ENCODE measurements around the gene SPOCK3. TPM values are rescaled to one million over a fixed set of nuclear protein-coding genes. Genes with fewer than 3 reads are reported as not detected.
"Not testable (repeated sequence)": the region's sequence is repeated elsewhere in the genome, so short reads cannot be mapped to it uniquely, and the experiment has no call there.

Gene SPOCK3
- total and polyA plus RNA-seq, 2 donors from 2014 or later: 0.25 to 0.84 TPM

GRCh38 chr4:166741742-166742141 lies 492.6 kb downstream of the SPOCK3 start:
- TF ChIP-seq CTCF (IDR thresholded peaks at IDR 0.05; ENCODE audit: borderline replicate concordance, extremely low read depth, insufficient read depth): no peak
- no peaks in the 10 kb centered on the region for H3K27me3 ChIP-seq (ENCODE audit: control insufficient read depth, insufficient read depth, low read length)
- no peaks in the 10 kb centered on the region for H3K9me3 ChIP-seq (ENCODE audit: control insufficient read depth in 2 of 3, insufficient read depth in 1 of 3, low read length in 3 of 3)
- intact Hi-C loops (cut with DNase I): no loop called here
- H3K36me3 ChIP-seq (ENCODE audit: control insufficient read depth in 2 of 3, insufficient read depth in 3 of 3, low read length in 3 of 3): no peaks in the 10 kb centered on the region
- no peak for FAIRE-seq
- no peak overlapping the region for H3K4me3 ChIP-seq (ENCODE audit: low read length in 3 of 3)
- H3K4me1 ChIP-seq (ENCODE audit: control insufficient read depth in 2 of 3, insufficient read depth in 2 of 3, low read depth in 1 of 3, low read length in 3 of 3): no peaks in the 10 kb centered on the region
- no peak overlapping the region for H3K9ac ChIP-seq (ENCODE audit: low read length in 3 of 3)
- no peak for DNase-seq
- H3K27ac ChIP-seq (ENCODE audit: low read depth in 2 of 2, low read length in 2 of 2): no peak overlapping the region

DNA sequence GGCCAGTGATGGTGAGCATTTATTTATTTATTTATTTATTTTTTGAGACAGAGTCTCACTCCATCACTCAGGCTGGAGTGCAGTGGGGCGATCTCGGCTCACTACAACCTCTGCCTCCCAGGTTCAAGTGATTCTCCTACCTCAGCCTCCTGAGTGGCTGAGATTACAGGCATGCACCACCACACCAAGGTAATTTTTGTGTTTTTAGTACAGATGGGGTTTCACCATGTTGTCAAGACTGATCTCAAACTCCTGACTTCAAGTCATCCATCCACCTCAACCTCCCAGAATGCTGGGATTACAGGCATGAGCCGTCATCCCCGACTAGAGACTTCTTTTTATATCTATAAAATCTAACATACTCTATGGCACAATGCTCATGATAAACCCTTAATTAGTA lies 495.1 kb downstream of the SPOCK3 start:
- H3K4me1 ChIP-seq (ENCODE audit: control insufficient read depth in 2 of 3, insufficient read depth in 2 of 3, low read depth in 1 of 3, low read length in 3 of 3); H3K4me3 ChIP-seq (ENCODE audit: low read length in 3 of 3); intact Hi-C loops (cut with DNase I); DNase-seq; H3K9me3 ChIP-seq (ENCODE audit: control insufficient read depth in 2 of 3, insufficient read depth in 1 of 3, low read length in 3 of 3); H3K36me3 ChIP-seq (ENCODE audit: control insufficient read depth in 2 of 3, insufficient read depth in 3 of 3, low read length in 3 of 3); H3K9ac ChIP-seq (ENCODE audit: low read length in 3 of 3); FAIRE-seq; H3K27me3 ChIP-seq (ENCODE audit: control insufficient read depth, insufficient read depth, low read length); H3K27ac ChIP-seq (ENCODE audit: low read depth in 2 of 2, low read length in 2 of 2): not testable (repeated sequence)

DNA sequence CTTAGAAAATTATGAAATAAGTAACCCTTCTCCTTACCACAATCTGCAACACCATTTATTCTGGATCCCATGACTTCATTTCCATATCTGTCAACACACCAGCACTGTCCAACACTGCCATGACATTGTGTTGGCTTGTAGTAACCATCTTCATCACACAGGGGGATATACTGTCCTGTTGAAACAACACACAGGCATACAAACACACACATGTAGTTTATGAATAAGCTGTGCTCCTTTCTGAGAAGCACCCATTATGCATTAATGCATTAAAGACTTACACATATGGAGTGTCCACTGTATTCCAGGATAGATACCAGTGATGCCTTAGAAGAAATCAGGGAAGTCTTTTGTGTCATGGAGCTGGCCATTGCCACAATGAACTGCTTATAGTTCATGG lies 496.9 kb downstream of the SPOCK3 start:
- FAIRE-seq: no peak
- Histone ChIP-seq H3K9me3 (ENCODE audit: control insufficient read depth in 2 of 3, insufficient read depth in 1 of 3, low read length in 3 of 3) (no peaks in the 10 kb centered on the region), H3K4me3 (ENCODE audit: low read length in 3 of 3) (no peak overlapping the region), H3K9ac (ENCODE audit: low read length in 3 of 3) (no peak overlapping the region), H3K27me3 (ENCODE audit: control insufficient read depth, insufficient read depth, low read length) (no peaks in the 10 kb centered on the region), H3K4me1 (ENCODE audit: control insufficient read depth in 2 of 3, insufficient read depth in 2 of 3, low read depth in 1 of 3, low read length in 3 of 3) (no peaks in the 10 kb centered on the region), H3K27ac (ENCODE audit: low read depth in 2 of 2, low read length in 2 of 2) (no peak overlapping the region), H3K36me3 (ENCODE audit: control insufficient read depth in 2 of 3, insufficient read depth in 3 of 3, low read length in 3 of 3) (no peaks in the 10 kb centered on the region)
- intact Hi-C loops (cut with DNase I): no loop called here
- DNase-seq: no peak
- TF ChIP-seq CTCF (IDR thresholded peaks at IDR 0.05; ENCODE audit: borderline replicate concordance, extremely low read depth, insufficient read depth): no peak

GRCh38 chr4:166735553-166735952 lies 498.7 kb downstream of the SPOCK3 start:
- Histone ChIP-seq H3K27me3 (ENCODE audit: control insufficient read depth, insufficient read depth, low read length) (no peaks in the 10 kb centered on the region), H3K9me3 (ENCODE audit: control insufficient read depth in 2 of 3, insufficient read depth in 1 of 3, low read length in 3 of 3) (no peaks in the 10 kb centered on the region), H3K4me1 (ENCODE audit: control insufficient read depth in 2 of 3, insufficient read depth in 2 of 3, low read depth in 1 of 3, low read length in 3 of 3) (no peaks in the 10 kb centered on the region), H3K4me3 (ENCODE audit: low read length in 3 of 3) (no peak overlapping the region), H3K9ac (ENCODE audit: low read length in 3 of 3) (no peak overlapping the region), H3K36me3 (ENCODE audit: control insufficient read depth in 2 of 3, insufficient read depth in 3 of 3, low read length in 3 of 3) (no peaks in the 10 kb centered on the region), H3K27ac (ENCODE audit: low read depth in 2 of 2, low read length in 2 of 2) (no peak overlapping the region)
- TF ChIP-seq CTCF (IDR thresholded peaks at IDR 0.05; ENCODE audit: borderline replicate concordance, extremely low read depth, insufficient read depth): no peak
- intact Hi-C loops (cut with DNase I): no loop called here
- FAIRE-seq (no peak), DNase-seq (no peak)

All from kidney (tissue), 14 donors.